ENCODE data around the gene SIT1.

The SIT1 gene

GRCh38 chr9:35682520-35683315 is 32.0 kb upstream of the SIT1 start:
- DNase-seq = no peak

DNA sequence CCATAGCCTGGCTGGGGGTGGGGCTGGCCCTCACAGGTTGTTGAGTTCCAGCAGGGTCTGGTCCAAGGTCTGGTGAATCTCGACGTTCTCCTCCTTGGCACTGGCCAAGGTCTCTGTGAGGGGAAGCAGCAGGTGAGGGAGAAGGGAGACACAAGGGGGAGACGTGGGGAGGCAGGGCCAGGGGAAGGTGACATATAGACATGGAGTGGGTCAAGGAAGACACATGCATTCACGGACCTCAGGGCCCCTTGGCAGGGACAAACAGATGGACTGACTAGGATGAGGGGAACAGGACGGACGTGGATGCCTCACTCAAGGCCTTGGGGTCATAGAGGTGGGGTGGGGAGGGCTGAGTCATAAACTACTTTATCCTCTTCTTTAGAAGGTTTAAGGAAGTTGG is 31.3 kb upstream of the SIT1 start:
- DNase-seq = no peak

GRCh38 chr9:35681341-35682002 is 30.7 kb upstream of the SIT1 start:
- DNase-seq = no peak

DNA sequence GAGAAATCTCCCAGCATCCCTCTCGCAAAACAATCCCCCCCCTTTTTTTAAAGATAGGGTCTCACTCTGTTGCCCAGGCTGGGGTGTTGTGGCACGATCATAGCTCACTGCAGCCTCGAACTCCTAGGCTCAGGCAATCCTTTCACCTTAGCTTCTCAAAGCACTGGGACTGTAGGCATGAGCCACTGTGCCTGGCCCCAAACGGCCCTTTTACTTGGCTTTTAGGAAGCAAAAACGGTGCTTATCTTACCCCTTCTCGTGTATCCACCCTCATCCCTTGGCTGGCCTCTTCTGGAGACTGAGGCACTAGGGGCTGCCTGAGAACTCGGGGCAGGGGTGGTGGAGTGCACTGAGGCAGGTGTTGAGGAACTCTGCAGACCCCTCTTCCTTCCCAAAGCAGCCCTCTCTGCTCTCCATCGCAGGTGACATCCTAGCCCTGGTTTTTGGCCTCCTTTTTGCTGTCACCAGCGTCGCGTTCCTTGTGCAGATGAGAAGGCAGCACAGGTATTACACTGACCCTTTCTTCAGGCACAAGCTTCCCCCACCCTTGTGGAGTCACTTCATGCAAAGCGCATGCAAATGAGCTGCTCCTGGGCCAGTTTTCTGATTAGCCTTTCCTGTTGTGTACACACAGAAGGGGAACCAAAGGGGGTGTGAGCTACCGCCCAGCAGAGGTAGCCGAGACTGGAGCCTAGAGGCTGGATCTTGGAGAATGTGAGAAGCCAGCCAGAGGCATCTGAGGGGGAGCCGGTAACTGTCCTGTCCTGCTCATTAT is 29.8 kb upstream of the SIT1 start:
- DNase-seq = no peak

DNA sequence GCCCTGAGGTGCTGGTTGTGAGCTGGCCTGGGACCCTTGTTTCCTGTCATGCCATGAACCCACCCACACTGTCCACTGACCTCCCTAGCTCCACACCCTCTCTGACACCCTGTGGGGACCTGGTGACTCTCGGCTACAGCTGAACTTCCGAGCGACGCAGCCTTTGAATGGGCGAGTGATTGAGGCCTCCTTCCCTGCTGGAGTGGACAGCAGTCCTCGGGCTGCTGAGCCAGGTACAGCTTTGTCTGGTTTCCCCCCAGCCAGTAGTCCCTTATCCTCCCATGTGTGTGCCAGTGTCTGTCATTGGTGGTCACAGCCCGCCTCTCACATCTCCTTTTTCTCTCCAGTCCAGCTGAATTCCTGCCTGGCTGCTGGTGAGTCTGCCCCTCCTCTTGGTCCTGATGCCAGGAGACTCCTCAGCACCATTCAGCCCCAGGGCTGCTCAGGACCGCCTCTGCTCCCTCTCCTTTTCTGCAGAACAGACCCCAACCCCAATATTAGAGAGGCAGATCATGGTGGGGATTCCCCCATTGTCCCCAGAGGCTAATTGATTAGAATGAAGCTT is 29.1 kb upstream of the SIT1 start:
- DNase-seq = no peak

- DNase-seq = no peak
Observed at GRCh38 chr9:35679091-35679490, 28.4 kb upstream of the SIT1 start.

DNA sequence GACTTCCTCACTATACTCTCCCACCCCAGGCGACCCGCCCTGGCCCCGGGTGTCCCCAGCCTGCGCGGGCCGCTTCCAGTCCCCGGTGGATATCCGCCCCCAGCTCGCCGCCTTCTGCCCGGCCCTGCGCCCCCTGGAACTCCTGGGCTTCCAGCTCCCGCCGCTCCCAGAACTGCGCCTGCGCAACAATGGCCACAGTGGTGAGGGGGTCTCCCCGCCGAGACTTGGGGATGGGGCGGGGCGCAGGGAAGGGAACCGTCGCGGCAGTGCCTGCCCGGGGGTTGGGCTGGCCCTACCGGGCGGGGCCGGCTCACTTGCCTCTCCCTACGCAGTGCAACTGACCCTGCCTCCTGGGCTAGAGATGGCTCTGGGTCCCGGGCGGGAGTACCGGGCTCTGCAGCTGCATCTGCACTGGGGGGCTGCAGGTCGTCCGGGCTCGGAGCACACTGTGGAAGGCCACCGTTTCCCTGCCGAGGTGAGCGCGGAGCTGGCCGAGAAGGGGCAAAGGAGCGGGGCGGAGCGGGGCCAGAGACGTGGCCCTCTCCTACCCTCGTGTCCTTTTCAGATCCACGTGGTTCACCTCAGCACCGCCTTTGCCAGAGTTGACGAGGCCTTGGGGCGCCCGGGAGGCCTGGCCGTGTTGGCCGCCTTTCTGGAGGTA is 25.1 kb upstream of the SIT1 start:
- DNase-seq = peak; percentile 27

DNA sequence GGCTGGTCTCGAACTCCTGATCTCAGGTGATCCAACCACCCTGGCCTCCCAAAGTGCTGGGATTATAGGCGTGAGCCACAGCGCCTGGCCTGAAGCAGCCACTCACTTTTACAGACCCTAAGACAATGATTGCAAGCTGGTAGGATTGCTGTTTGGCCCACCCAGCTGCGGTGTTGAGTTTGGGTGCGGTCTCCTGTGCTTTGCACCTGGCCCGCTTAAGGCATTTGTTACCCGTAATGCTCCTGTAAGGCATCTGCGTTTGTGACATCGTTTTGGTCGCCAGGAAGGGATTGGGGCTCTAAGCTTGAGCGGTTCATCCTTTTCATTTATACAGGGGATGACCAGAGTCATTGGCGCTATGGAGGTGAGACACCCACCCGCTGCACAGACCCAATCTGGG is 24.5 kb upstream of the SIT1 start:
- DNase-seq = no peak

GRCh38 chr9:35674025-35674361 is 23.3 kb upstream of the SIT1 start:
- DNase-seq = no peak

GRCh38 chr9:35673132-35674024 is 22.6 kb upstream of the SIT1 start, which contains the start of gene CA9:
TSS of gene CA9 (plus strand) at chr9:35673928. CDS start at chr9:35673960, 32 bp downstream.
- DNase-seq = no peak

GRCh38 chr9:35669331-35670145 is 18.8 kb upstream of the SIT1 start:
- no peak for DNase-seq

DNA sequence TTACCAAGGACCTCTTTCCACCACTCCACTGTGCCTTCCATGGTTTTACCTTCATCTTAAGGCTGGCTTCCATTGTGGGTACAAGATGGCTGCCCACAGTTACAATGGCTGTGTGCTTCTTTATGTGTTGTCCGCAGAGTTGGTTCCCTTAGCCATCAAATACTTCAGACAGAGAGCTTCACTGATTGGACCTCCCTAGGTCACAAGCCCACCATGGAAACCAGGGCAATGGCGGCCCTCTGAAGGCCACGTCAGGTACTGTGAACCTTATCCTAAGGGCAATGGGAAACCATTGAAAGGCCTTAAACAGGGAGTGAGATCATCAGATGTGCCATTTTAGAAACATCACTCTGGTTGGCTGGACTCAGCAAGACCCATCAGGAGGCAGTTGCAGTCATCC is 17.2 kb upstream of the SIT1 start:
- DNase-seq = no peak

GRCh38 chr9:35666549-35666948 is 15.8 kb upstream of the SIT1 start:
- DNase-seq = no peak

DNA sequence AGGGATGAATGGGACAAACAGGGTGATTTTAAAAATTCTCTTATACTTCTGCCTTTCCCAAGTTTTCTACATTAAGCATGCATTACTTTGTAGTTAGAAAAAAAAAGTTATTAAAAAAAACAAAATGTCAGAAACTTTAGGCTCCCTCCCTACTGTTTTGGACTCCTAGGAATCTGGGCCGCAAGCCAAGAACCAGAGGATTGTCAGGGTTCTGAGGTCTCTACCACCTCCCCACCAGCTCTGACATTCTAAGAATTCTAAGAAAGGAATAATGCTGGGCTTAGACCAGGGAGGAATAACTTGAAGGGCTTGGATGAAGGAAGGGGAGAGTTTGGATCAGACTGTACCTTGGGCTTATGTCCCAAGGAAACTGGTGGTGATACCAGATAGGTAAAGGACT is 15.3 kb upstream of the SIT1 start:
- no peak for DNase-seq

GRCh38 chr9:35665471-35665818 is 14.7 kb upstream of the SIT1 start:
- no peak for DNase-seq

- DNase-seq = peak; percentile 57
Observed at GRCh38 chr9:35664531-35665470, 14.1 kb upstream of the SIT1 start, which contains the start of gene ARHGEF39. TSS of gene ARHGEF39 (minus strand) at chr9:35665195. CDS start at chr9:35665169, 26 bp downstream.

GRCh38 chr9:35662437-35662836 is 11.7 kb upstream of the SIT1 start:
- DNase-seq = no peak

GRCh38 chr9:35661756-35662350 is 11.1 kb upstream of the SIT1 start:
- peak; percentile 50 for DNase-seq

- no peak for DNase-seq
Observed at GRCh38 chr9:35660966-35661415, 10.3 kb upstream of the SIT1 start.
